H1 (cell line): ENCODE results near the gene RAB33A. TPM values are rescaled to one million over a fixed set of nuclear protein-coding genes. Genes with fewer than 3 reads are reported as not detected.

Experiments
- CBX5 ChIP-seq: fragments of 300-800, 300-1000 bp; sonication (generic); IDR thresholded peaks from 2 replicates; pipeline ENCODE4 v1.7.1; 2016; ENCODE audit warnings: antibody characterized with exemption, low read length, low read depth
- CHD7 ChIP-seq: fragments of 300-600 bp; sonication (generic); IDR thresholded peaks from 2 replicates; pipeline ENCODE4 v1.7.1; 2012; ENCODE audit warnings: low read length, moderate library complexity, mild to moderate bottlenecking, inconsistent platforms; ENCODE audit not compliant: insufficient replicate concordance
- CTCF ChIP-seq, 3 experiments: IDR thresholded peaks; 1 replicate in 2 of 3; 2 replicates in 1 of 3; pipeline versions ENCODE4 v1.5.1 to v1.6.1; 2011; ENCODE audit warnings: low read length in 3 of 3, mild to moderate bottlenecking in 3 of 3, inconsistent platforms in 2 of 3, low read depth in 1 of 3, moderate library complexity in 1 of 3; ENCODE audit not compliant: insufficient read depth in 1 of 3; ENCODE audit errors: control extremely low read depth in 1 of 3
- FOSL1 ChIP-seq: IDR thresholded peaks from 2 replicates; pipeline ENCODE4 v1.6.1; 2011; ENCODE audit warnings: mild to moderate bottlenecking, low read depth, low read length, moderate library complexity; ENCODE audit not compliant: insufficient read depth
- HDAC6 ChIP-seq: IDR thresholded peaks from one replicate; pipeline ENCODE4 v1.7.1; 2012; ENCODE audit warnings: low read depth, mild to moderate bottlenecking, inconsistent platforms, low read length, moderate library complexity
- RNF2 ChIP-seq: fragments of 200-900, 300-1000 bp; sonication (generic); IDR thresholded peaks from 2 replicates; pipeline ENCODE4 v1.7.1; 2016; ENCODE audit warnings: borderline replicate concordance, low read depth, mild to moderate bottlenecking, antibody characterized with exemption, low read length; ENCODE audit not compliant: poor library complexity, severe bottlenecking; ENCODE audit errors: missing control alignments
- TBP ChIP-seq: IDR thresholded peaks from 2 replicates; pipeline ENCODE4 v1.6.1; 2011; ENCODE audit warnings: low read depth, low read length, improper control_type of control experiment
- TCF12 ChIP-seq: IDR thresholded peaks from 2 replicates; pipeline ENCODE4 v1.6.1; 2011; ENCODE audit warnings: low read depth, mild to moderate bottlenecking, low read length
- polyA plus RNA-seq, 7 experiments: library from polyadenylated mRNA; depleted of rRNA in 3 of 7; stranded (reverse) in 5 of 7; unstranded in 2 of 7; fragments of >200 nt in 5 of 7; fragments of 200-250 nt in 2 of 7; gene quantifications; 1 replicate in 5 of 7; 2 replicates in 1 of 7; 4 replicates in 1 of 7; pipeline versions ENCODE4 v1.2.1 to v1.2.3, GENCODE V29; 2011 to 2013; ENCODE audit warnings: missing spikeins in 2 of 7, mixed read lengths in 2 of 7
- total RNA-seq: library from RNA; stranded (reverse); fragmentation: NEBNext Ultra II Directional; extraction: Animal tissue kit (Norgen Biotek cat#: 25700); gene quantifications from 2 replicates; pipeline ENCODE4 v1.2.1, GENCODE V29; 2021

RAB33A gene
- total and polyA plus RNA-seq, 2 of the 8 experiments (the other 6 are each of a cell fraction or from before 2014, with no cell fraction given), result 2.8 to 4.6 TPM

GRCh38 chrX:130179579-130180215 lies 7.9 kb downstream of the RAB33A start (continued):
- TF ChIP-seq CHD7 (no peak), CTCF (IDR thresholded peaks at IDR 0.05; ENCODE audit: control extremely low read depth in 1 of 3, insufficient read depth in 1 of 3, low read depth in 1 of 3, low read length in 3 of 3) (no peak), RNF2 (no peak), TBP (no peak), CBX5 (no peak), FOSL1 (no peak), TCF12 (no peak), HDAC6 (no peak)
